Calu3 (cell line): ENCODE data around the gene DNHD1. TPM values are rescaled to one million over a fixed set of nuclear protein-coding genes. Genes with fewer than 3 reads are reported as not detected.

Source experiments
- BruUV-seq: library from RNA; stranded (reverse); fragments of 400-500 nt; replicated peaks from 2 replicates; lab custom pipeline; 2021; lab: Mats Ljungman, UMichigan
- CTCF ChIA-PET: fragments of 300-600 bp; sonication (Branson Sonifier 250); formaldehyde crosslinking; loops from one replicate; lab custom pipeline; 2022; ENCODE audit warnings: antibody characterized with exemption; lab: Charles Lee
- DNase-seq: peaks from one replicate; pipeline ENCODE4 v3.0.0; 2022
- H3K27ac Mint-ChIP-seq: one replicate; pipeline ENCODE4 v1.8.0; 2022; ENCODE audit warnings: mixed read lengths; ENCODE audit not compliant: unreplicated experiment
- H3K27me3 Mint-ChIP-seq: one replicate; pipeline ENCODE4 v1.8.0; 2022; ENCODE audit warnings: mixed read lengths; ENCODE audit not compliant: unreplicated experiment
- H3K36me3 Mint-ChIP-seq: one replicate; pipeline ENCODE4 v1.8.0; 2022; ENCODE audit warnings: mild to moderate bottlenecking, moderate library complexity, mixed read lengths; ENCODE audit not compliant: insufficient read depth, unreplicated experiment
- H3K4me1 Mint-ChIP-seq: one replicate; pipeline ENCODE4 v1.8.0; 2022; ENCODE audit warnings: mild to moderate bottlenecking, low read depth, mixed read lengths; ENCODE audit not compliant: unreplicated experiment
- H3K4me3 Mint-ChIP-seq: one replicate; pipeline ENCODE4 v1.8.0; 2022; ENCODE audit warnings: mild to moderate bottlenecking, low read depth, moderate library complexity, mixed read lengths; ENCODE audit not compliant: unreplicated experiment
- H3K9me3 Mint-ChIP-seq: one replicate; pipeline ENCODE4 v1.8.0; 2022; ENCODE audit warnings: low read depth, mixed read lengths; ENCODE audit not compliant: unreplicated experiment
- intact Hi-C: fragments of 100-400 bp; cut with micrococcal nuclease; formaldehyde crosslinking; loops from one replicate; pipeline ENCODE4 v1.10.0; 2022; ENCODE audit not compliant: unreplicated experiment
- total RNA-seq: library from RNA; stranded (reverse); gene quantifications from 2 replicates; pipeline ENCODE4 v1.2.3, GENCODE V29; 2022
- TF ChIP-seq, protein P1 (sequence below): fragments of 200-600 bp; IDR thresholded peaks from one replicate; pipeline ENCODE4 v1.8.0; 2022; ENCODE audit warnings: antibody characterized with exemption; ENCODE audit not compliant: unreplicated experiment

DNHD1 gene
- total RNA-seq, 1 experiment from 2014 or later = 41.2 TPM

DNA sequence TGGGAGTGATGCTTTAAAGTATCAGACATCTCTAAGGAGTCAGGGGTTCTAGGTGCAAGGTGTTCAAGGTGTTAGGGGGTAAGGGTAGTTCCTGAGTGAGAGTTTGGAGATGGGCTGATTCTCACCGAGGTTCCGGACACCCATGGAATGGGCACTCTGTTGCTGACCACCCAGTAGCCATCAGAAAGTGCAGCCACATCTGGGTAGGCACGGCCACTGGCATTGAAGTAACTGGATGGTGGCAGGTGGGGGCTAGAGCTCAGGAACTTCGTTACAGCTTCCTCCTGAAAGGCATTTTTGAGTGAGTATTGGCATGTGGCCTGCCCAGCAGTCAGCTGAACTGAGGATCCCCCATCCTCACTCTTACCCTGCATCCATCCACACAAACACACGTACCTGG lies 118.0 kb downstream of the DNHD1 start:
- peaks cover 12% of the 10 kb centered on the region for H3K4me1 Mint-ChIP-seq
- CTCF ChIA-PET = no interaction called here
- H3K27ac Mint-ChIP-seq = no peak overlapping the region
- no peaks in the 10 kb centered on the region for H3K27me3 Mint-ChIP-seq
- H3K9me3 Mint-ChIP-seq = no peaks in the 10 kb centered on the region
- intact Hi-C loops = loop anchor here (10.0 kb wide), 1 partner anchor 130 kb away; the partner anchor contains the start of genes ARFIP2 and TIMM10B
- H3K36me3 Mint-ChIP-seq = no peaks in the 10 kb centered on the region
- TF ChIP-seq, protein P1, sequence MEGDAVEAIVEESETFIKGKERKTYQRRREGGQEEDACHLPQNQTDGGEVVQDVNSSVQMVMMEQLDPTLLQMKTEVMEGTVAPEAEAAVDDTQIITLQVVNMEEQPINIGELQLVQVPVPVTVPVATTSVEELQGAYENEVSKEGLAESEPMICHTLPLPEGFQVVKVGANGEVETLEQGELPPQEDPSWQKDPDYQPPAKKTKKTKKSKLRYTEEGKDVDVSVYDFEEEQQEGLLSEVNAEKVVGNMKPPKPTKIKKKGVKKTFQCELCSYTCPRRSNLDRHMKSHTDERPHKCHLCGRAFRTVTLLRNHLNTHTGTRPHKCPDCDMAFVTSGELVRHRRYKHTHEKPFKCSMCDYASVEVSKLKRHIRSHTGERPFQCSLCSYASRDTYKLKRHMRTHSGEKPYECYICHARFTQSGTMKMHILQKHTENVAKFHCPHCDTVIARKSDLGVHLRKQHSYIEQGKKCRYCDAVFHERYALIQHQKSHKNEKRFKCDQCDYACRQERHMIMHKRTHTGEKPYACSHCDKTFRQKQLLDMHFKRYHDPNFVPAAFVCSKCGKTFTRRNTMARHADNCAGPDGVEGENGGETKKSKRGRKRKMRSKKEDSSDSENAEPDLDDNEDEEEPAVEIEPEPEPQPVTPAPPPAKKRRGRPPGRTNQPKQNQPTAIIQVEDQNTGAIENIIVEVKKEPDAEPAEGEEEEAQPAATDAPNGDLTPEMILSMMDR = no peak
- H3K4me3 Mint-ChIP-seq = no peak overlapping the region
- no peak for DNase-seq
- BruUV-seq = no TSS peak

DNA sequence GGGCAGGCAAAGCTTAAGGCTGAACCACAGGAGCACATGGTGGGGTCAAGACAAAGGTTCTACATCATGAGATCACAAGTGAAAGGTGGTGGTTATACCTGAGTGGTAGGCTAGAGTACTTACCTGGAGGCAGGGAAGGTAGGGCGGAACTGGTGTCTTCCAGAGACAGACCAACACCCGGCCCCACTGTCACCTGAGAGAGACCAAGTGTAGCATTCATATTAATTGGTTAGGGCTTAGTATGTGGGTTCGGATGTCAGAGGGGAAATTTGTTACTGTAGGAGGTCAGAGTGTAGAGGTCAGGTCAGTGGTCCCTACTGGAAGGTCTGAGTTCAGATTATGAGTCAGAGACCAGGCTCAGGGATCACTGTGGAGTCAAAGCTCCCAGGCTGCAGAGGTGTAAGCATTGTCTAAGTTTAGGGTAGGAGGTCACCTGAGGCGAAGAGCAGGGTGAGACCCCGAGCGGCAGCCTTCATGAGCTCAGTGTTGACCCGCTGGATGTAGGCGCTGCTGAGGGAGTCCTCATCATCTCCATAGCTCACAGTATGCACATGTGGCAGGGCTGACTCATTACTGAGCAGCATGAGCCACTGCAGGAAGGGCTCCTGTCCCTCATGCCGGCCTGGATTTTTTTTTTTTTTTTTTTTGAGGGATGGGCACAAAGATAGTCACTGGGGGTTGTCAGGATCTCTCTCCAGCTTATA lies 119.0 kb downstream of the DNHD1 start:
- CTCF ChIA-PET = no interaction called here

DNA sequence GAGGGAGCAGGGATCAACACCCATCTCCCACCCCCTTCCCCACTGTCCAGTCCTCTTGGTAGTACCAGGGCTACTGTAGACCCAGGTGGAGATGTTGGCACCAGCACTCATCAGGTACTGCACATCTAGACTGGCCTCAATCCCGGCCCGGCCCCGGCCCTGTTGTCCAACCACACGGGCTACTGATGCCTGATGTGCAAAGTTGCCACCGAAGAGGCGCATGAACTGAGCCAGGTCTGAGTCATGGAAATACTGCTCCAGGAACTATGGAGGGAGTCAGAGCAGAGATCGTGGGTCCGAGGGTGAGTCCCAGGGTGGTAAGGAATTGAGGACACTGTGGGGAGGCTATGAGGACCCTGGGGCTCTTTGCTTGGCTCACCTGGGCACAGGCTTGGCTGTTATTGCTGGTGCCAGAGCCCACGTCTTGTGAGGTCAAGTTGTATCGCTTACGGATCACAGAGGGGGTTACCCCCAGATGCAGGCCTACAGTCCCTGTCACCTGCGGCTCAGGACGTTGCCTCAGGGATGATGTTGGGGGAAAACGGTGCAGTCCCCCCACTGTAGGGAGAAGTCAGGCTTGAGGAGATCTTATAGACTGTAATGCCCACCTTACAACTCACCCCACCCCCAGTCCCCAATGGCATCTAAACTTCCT lies 119.6 kb downstream of the DNHD1 start:
- Mint-ChIP-seq H3K27ac (no peak overlapping the region), H3K27me3 (no peaks in the 10 kb centered on the region), H3K9me3 (no peaks in the 10 kb centered on the region), H3K4me1 (no peaks in the 10 kb centered on the region), H3K4me3 (no peak overlapping the region), H3K36me3 (no peaks in the 10 kb centered on the region)
- CTCF ChIA-PET = no interaction called here
- intact Hi-C loops = loop anchor here (10.0 kb wide), 1 partner anchor 132 kb away; the partner anchor contains the start of genes ARFIP2 and TIMM10B
- TF ChIP-seq, protein P1 = no peak
- BruUV-seq = no TSS peak
- no peak for DNase-seq

More for the DNA sequence above, 119.0 kb downstream of the DNHD1 start:
- no peak overlapping the region for H3K27ac Mint-ChIP-seq
- TF ChIP-seq, protein P1 = no peak
- DNase-seq = no peak
- H3K9me3 Mint-ChIP-seq = no peaks in the 10 kb centered on the region
- peaks cover 6% of the 10 kb centered on the region for H3K4me1 Mint-ChIP-seq
- no peaks in the 10 kb centered on the region for H3K36me3 Mint-ChIP-seq
- intact Hi-C loops = loop anchor here (10.0 kb wide), 1 partner anchor 131 kb away; the partner anchor contains the start of genes ARFIP2 and TIMM10B
- no peaks in the 10 kb centered on the region for H3K27me3 Mint-ChIP-seq
- no TSS peak for BruUV-seq
- no peak overlapping the region for H3K4me3 Mint-ChIP-seq

DNA sequence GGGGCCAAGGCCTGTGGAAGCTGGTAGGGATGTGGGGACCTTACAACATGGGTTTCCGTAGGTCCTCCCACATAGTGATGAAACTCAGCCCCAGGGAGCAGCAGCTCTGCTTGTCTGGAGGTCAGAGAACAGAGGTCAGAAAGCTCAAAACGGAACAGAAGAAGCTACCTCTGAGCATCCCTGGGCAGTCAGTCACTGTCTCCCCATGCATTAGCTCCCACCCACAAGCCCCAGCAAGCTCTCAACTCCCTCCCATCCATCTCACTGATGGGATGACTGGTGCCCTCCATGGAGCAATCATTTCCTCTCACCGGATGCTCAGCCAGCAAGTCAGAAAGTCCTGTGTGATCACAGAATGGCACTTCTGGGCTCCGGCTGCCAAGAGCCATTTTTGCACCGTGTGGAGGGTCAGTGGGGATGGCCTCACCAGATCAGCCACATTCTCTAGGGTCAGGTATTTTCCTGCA lies 120.3 kb downstream of the DNHD1 start:
- Mint-ChIP-seq H3K27me3 (no peaks in the 10 kb centered on the region), H3K4me3 (no peak overlapping the region), H3K36me3 (no peaks in the 10 kb centered on the region), H3K4me1 (no peaks in the 10 kb centered on the region), H3K9me3 (no peaks in the 10 kb centered on the region), H3K27ac (no peak overlapping the region)
- TF ChIP-seq, protein P1 = no peak
- BruUV-seq = no TSS peak
- intact Hi-C loops = loop anchor here (10.0 kb wide), 1 partner anchor 133 kb away; the partner anchor contains the start of genes ARFIP2 and TIMM10B
- CTCF ChIA-PET = no interaction called here
- no peak for DNase-seq
